Measurements from ENCODE around the gene STATH. TPM values are rescaled to one million over a fixed set of nuclear protein-coding genes. Genes with fewer than 3 reads are reported as not detected.
"Not testable (repeated sequence)": the region's sequence is repeated elsewhere in the genome, so short reads cannot be mapped to it uniquely, and the experiment has no call there.

Gene STATH
- total and polyA plus RNA-seq, 9 donors = not detected

- H3K4me3 ChIP-seq (ENCODE audit: low read length) = no peak overlapping the region
- 79% methylated on average over 5 of the region's 7 CpGs for WGBS (ENCODE audit: insufficient coverage)
- H3K27me3 ChIP-seq (ENCODE audit: control insufficient read depth, insufficient read depth, low read length) = no peaks in the 10 kb centered on the region
- H3K27ac ChIP-seq (ENCODE audit: low read length) = no peak overlapping the region
- peaks cover 11% of the 10 kb centered on the region for H3K9me3 ChIP-seq (replicated peaks; ENCODE audit: control insufficient read depth, low read depth, low read length)
- no peak for DNase-seq
- H3K4me1 ChIP-seq (ENCODE audit: control insufficient read depth, insufficient read depth, low read length) = no peaks in the 10 kb centered on the region
- no peaks in the 10 kb centered on the region for H3K36me3 ChIP-seq (ENCODE audit: control insufficient read depth, insufficient read depth, low read length)
Measured at GRCh38 chr4:70041652-70042286, 46.0 kb downstream of the STATH start.

- not testable (repeated sequence) for H3K27me3 ChIP-seq (ENCODE audit: control insufficient read depth, insufficient read depth, low read length); H3K36me3 ChIP-seq (ENCODE audit: control insufficient read depth, insufficient read depth, low read length); H3K4me3 ChIP-seq (ENCODE audit: low read length); H3K27ac ChIP-seq (ENCODE audit: low read length); H3K9me3 ChIP-seq (replicated peaks; ENCODE audit: control insufficient read depth, low read depth, low read length); DNase-seq; H3K4me1 ChIP-seq (ENCODE audit: control insufficient read depth, insufficient read depth, low read length)
- no CpG with 5 or more reads among the region's 6 CpGs for WGBS (ENCODE audit: insufficient coverage)
Measured at GRCh38 chr4:70050138-70050537, 54.4 kb downstream of the STATH start, which contains the start of gene HTN1. HTN1 (plus strand) TSS chr4:70050438; CDS start chr4:70053077, 2,639 bp downstream.

Other genes starting within 250 kb of the STATH start
- gene SULT1B1, start 235.3 kb upstream of the STATH start, total RNA-seq = 0.53 TPM
- 1 to 10 TPM in 3 of 8 donors, under 1 TPM in 5; 0.36 to 9.3 (median 0.52) TPM for gene SULT1B1, start 235.3 kb upstream of the STATH start, polyA plus RNA-seq (ENCODE audit: insufficient read depth in 1 of 8, insufficient read length in 8 of 8, low replicate concordance in 1 of 8)
- 34.8 TPM for gene SULT1E1, start 135.8 kb upstream of the STATH start, total RNA-seq
- 10 to 100 TPM; 27.6 to 68.5 (median 35.6) TPM for gene SULT1E1, start 135.8 kb upstream of the STATH start, polyA plus RNA-seq (ENCODE audit: insufficient read depth in 1 of 8, insufficient read length in 8 of 8, low replicate concordance in 1 of 8)
- not detected for gene CSN1S1, start 64.9 kb upstream of the STATH start, total RNA-seq
- not detected for gene CSN1S1, start 64.9 kb upstream of the STATH start, polyA plus RNA-seq (ENCODE audit: insufficient read depth in 1 of 8, insufficient read length in 8 of 8, low replicate concordance in 1 of 8)
- not detected for gene CSN2, start 30.2 kb upstream of the STATH start, total RNA-seq
- not detected for gene CSN2, start 30.2 kb upstream of the STATH start, polyA plus RNA-seq (ENCODE audit: insufficient read depth in 1 of 8, insufficient read length in 8 of 8, low replicate concordance in 1 of 8)
- gene HTN3, start 32.5 kb downstream of the STATH start, total RNA-seq = not detected
- gene HTN3, start 32.5 kb downstream of the STATH start, polyA plus RNA-seq (ENCODE audit: insufficient read depth in 1 of 8, insufficient read length in 8 of 8, low replicate concordance in 1 of 8) = not detected
- gene HTN1, start 54.5 kb downstream of the STATH start, total RNA-seq = not detected
- under 1 TPM in 1 of 8 donors, not detected in 7; 0.16 TPM for gene HTN1, start 54.5 kb downstream of the STATH start, polyA plus RNA-seq (ENCODE audit: insufficient read depth in 1 of 8, insufficient read length in 8 of 8, low replicate concordance in 1 of 8)
- not detected for gene PRR27, start 158.3 kb downstream of the STATH start, total RNA-seq
- under 1 TPM in 2 of 8 donors, not detected in 6; 0.04 to 0.06 TPM for gene PRR27, start 158.3 kb downstream of the STATH start, polyA plus RNA-seq (ENCODE audit: insufficient read depth in 1 of 8, insufficient read length in 8 of 8, low replicate concordance in 1 of 8)
- gene ODAM, start 199.8 kb downstream of the STATH start, total RNA-seq = not detected
- under 1 TPM in 1 of 8 donors, not detected in 7; 0.34 TPM for gene ODAM, start 199.8 kb downstream of the STATH start, polyA plus RNA-seq (ENCODE audit: insufficient read depth in 1 of 8, insufficient read length in 8 of 8, low replicate concordance in 1 of 8)
- gene FDCSP, start 230.2 kb downstream of the STATH start, total RNA-seq = 0.13 TPM
- under 1 TPM in 3 of 8 donors, not detected in 5; 0.29 to 0.71 (median 0.48) TPM for gene FDCSP, start 230.2 kb downstream of the STATH start, polyA plus RNA-seq (ENCODE audit: insufficient read depth in 1 of 8, insufficient read length in 8 of 8, low replicate concordance in 1 of 8)
- gene CSN3, start 246.6 kb downstream of the STATH start, total RNA-seq = not detected
- gene CSN3, start 246.6 kb downstream of the STATH start, polyA plus RNA-seq (ENCODE audit: insufficient read depth in 1 of 8, insufficient read length in 8 of 8, low replicate concordance in 1 of 8) = not detected

Measured in muscle of leg (tissue), 11 donors.